Mucosa of descending colon (tissue), 3 donors: ENCODE data around the gene DCP1A. TPM values are rescaled to one million over a fixed set of nuclear protein-coding genes. Genes with fewer than 3 reads are reported as not detected.
"Not testable (repeated sequence)": the region's sequence is repeated elsewhere in the genome, so short reads cannot be mapped to it uniquely, and the experiment has no call there.

ENCODE experiments used
- ATAC-seq: fragments of 200-7000 bp; cut with Tn5 transposase; one replicate; pipeline ENCODE4 v1.9.1; 2020; ENCODE audit warnings: mild to moderate bottlenecking, moderate library complexity
- DNase-seq, 3 donors: peaks; one replicate each; pipeline ENCODE4 v3.0.0-alpha.2; 2020
- H3K36me3 ChIP-seq: fragments of 200-600 bp; one replicate; pipeline ENCODE4 v1.8.0; 2021; ENCODE audit warnings: low read depth, mild to moderate bottlenecking
- H3K4me1 ChIP-seq: fragments of 200-600 bp; one replicate; pipeline ENCODE4 v1.8.0; 2021; ENCODE audit warnings: low read depth, mild to moderate bottlenecking
- H3K4me3 ChIP-seq: fragments of 200-600 bp; one replicate; pipeline ENCODE4 v1.8.0; 2021; ENCODE audit warnings: mild to moderate bottlenecking
- H3K9me3 ChIP-seq: fragments of 200-600 bp; one replicate; pipeline ENCODE4 v1.8.0; 2021; ENCODE audit warnings: mild to moderate bottlenecking
- intact Hi-C, 2 donors: fragments of 100-400 bp; cut with DNase I in 1 of 2; cut with micrococcal nuclease in 1 of 2; formaldehyde crosslinking; loops; one replicate each; pipeline versions ENCODE4 v1.11.0 to v1.11.1; 2022; cut with DNase I, micrococcal nuclease
- total RNA-seq, 3 donors: library from RNA; stranded (reverse); fragmentation: NEBNext Ultra II Directional in 2 of 3; extraction: Animal tissue kit (Norgen Biotek cat#: 25700) in 2 of 3; gene quantifications; one replicate each; pipeline versions ENCODE4 v1.2.1 to v1.2.4, GENCODE V29; 2021 to 2023
- TF ChIP-seq, protein P1 (sequence below): fragments of 200-600 bp; IDR thresholded peaks from one replicate; pipeline ENCODE4 v1.8.0; 2022; ENCODE audit warnings: antibody characterized with exemption, mild to moderate bottlenecking
- donor health status: DM: no; HTN: no; CAD: no; lungs with moderate emphysema.
- donor health status: DM: no; HTN: no; CAD: no.
- donor health status: DM: no; HTN: yes; CAD: no.

Gene DCP1A
- total RNA-seq, 3 donors from 2014 or later = 20.7 to 28.2 (median 21.3) TPM

- no peaks in the 10 kb centered on the region for H3K4me1 ChIP-seq
- H3K4me3 ChIP-seq = no peak overlapping the region
- H3K9me3 ChIP-seq = no peaks in the 10 kb centered on the region
- no peak for DNase-seq
- ATAC-seq = no peak
- no peaks in the 10 kb centered on the region for H3K36me3 ChIP-seq
- intact Hi-C loops = no loop called here
- TF ChIP-seq, protein P1, sequence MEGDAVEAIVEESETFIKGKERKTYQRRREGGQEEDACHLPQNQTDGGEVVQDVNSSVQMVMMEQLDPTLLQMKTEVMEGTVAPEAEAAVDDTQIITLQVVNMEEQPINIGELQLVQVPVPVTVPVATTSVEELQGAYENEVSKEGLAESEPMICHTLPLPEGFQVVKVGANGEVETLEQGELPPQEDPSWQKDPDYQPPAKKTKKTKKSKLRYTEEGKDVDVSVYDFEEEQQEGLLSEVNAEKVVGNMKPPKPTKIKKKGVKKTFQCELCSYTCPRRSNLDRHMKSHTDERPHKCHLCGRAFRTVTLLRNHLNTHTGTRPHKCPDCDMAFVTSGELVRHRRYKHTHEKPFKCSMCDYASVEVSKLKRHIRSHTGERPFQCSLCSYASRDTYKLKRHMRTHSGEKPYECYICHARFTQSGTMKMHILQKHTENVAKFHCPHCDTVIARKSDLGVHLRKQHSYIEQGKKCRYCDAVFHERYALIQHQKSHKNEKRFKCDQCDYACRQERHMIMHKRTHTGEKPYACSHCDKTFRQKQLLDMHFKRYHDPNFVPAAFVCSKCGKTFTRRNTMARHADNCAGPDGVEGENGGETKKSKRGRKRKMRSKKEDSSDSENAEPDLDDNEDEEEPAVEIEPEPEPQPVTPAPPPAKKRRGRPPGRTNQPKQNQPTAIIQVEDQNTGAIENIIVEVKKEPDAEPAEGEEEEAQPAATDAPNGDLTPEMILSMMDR = no peak
These were observed 18.6 kb downstream of the DCP1A start for GRCh38 chr3:53328746-53329145.

DNA sequence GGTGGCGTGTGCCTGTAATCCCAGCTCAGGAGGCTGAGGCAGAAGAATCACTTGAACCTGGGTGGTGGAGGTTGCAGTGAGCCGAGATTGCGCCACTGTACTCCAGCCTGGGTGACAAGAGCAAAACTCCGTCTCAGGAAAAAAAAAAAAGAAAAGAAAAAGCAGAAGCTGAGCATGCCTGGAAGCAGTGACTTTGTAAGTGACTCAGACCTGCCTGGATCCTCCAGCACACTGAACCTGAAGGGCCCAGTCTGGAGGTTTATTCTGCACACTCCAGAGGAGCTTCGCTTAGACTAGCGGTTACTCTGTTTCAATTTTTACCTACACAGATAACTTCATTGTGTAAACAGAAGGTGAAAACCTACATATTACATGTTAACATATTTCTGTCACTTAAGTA lies 19.4 kb downstream of the DCP1A start:
- intact Hi-C loops, ATAC-seq, DNase-seq: not testable (repeated sequence)

DNA sequence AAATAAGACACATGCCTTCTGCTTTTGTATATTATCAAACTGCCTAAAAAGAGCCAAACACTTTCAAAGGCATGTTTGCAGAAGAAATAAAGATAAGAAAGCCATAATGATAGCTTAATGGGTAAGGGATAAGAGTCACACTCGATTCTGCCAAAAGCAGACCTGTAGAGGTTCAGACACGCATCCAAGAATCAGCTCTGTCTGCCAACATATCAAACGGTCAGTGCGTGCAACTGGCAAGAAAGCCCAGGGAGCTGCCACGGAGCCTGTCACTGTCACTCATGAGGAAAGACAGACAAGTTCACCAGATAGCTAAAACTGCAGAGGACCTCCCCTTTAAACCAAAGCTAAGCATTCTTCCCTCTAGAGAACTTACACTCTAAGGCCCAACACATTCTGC lies 23.2 kb downstream of the DCP1A start:
- intact Hi-C loops = no loop called here
- H3K36me3 ChIP-seq = no peaks in the 10 kb centered on the region
- DNase-seq = no peak
- no peak overlapping the region for H3K4me3 ChIP-seq
- H3K9me3 ChIP-seq = no peaks in the 10 kb centered on the region
- TF ChIP-seq, protein P1 = no peak
- no peak for ATAC-seq
- no peaks in the 10 kb centered on the region for H3K4me1 ChIP-seq

More for the DNA sequence above, 19.4 kb downstream of the DCP1A start:
- H3K4me1 ChIP-seq, H3K36me3 ChIP-seq, H3K4me3 ChIP-seq, H3K9me3 ChIP-seq: not testable (repeated sequence)

- Histone ChIP-seq H3K36me3 (no peaks in the 10 kb centered on the region), H3K4me1 (no peaks in the 10 kb centered on the region), H3K9me3 (no peaks in the 10 kb centered on the region), H3K4me3 (no peak overlapping the region)
- no peak for ATAC-seq
- intact Hi-C loops = no loop called here
- no peak for DNase-seq
- TF ChIP-seq, protein P1 = no peak
These were observed 26.6 kb downstream of the DCP1A start for GRCh38 chr3:53320697-53321096.

DNA sequence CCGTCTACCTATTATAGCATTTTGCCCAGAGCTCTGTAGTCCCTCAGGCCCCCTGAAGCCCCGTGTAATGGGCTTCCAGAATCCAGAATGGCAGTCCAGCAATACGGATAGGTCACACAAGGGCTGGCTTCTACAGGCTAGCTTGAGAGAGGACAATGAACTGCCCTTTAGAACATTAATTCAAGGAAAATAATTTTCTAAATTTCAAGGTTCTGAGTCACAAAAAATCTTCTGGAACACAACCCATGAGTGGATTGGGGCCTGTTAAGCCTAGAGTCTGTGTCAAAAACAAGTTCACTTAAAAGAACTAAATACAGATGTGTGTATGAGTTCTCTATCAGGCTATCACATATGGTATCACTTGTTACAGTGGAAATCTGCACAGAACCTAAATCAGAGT lies 28.8 kb downstream of the DCP1A start:
- TF ChIP-seq, protein P1 = no peak
- Histone ChIP-seq H3K4me3 (no peak overlapping the region), H3K4me1 (no peaks in the 10 kb centered on the region), H3K9me3 (no peaks in the 10 kb centered on the region), H3K36me3 (no peaks in the 10 kb centered on the region)
- ATAC-seq (no peak), DNase-seq (no peak)
- intact Hi-C loops = no loop called here

DNA sequence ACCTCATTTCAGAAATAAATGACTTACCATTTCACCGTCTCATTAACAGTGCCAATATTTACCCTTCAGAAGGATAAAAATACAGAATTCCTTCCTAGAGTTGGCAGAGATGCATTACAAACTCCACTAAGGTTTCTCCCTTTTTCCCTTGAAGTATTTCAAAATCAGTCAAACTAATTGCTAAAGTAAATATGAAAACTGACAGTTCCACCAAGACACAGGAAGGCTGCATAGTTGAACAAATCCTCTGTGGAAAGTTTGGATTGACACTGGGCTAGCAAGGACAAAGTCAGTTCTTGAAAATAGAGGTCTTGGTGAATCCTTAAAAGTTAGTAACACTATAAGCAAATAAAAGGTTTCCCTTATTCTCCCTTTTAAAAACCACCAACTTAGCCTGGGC lies 34.5 kb downstream of the DCP1A start:
- ATAC-seq (no peak), DNase-seq (no peak)
- intact Hi-C loops = no loop called here
- Histone ChIP-seq H3K4me1 (no peaks in the 10 kb centered on the region), H3K4me3 (no peak overlapping the region), H3K36me3 (peaks cover 20% of the 10 kb centered on the region), H3K9me3 (no peaks in the 10 kb centered on the region)
- TF ChIP-seq, protein P1 = no peak
